ENCODE data around the gene DOCK9.

GRCh38 chr13:98990701-98991100 lies 12.8 kb upstream of the DOCK9 start:
- no peak for TF ChIP-seq CTCF (IDR thresholded peaks at IDR 0.05; ENCODE audit: low read length)
- TF ChIP-seq EZH2phosphoT487 (IDR thresholded peaks at IDR 0.05; ENCODE audit: low read length), result no peak
